Measurements from ENCODE around the gene TIMM50.
A peak's percentile ranks its signal among the peaks of the same experiment; 100 is the strongest.
"Not testable (repeated sequence)": the region's sequence is repeated elsewhere in the genome, so short reads cannot be mapped to it uniquely, and the experiment has no call there.

TIMM50 gene

DNA sequence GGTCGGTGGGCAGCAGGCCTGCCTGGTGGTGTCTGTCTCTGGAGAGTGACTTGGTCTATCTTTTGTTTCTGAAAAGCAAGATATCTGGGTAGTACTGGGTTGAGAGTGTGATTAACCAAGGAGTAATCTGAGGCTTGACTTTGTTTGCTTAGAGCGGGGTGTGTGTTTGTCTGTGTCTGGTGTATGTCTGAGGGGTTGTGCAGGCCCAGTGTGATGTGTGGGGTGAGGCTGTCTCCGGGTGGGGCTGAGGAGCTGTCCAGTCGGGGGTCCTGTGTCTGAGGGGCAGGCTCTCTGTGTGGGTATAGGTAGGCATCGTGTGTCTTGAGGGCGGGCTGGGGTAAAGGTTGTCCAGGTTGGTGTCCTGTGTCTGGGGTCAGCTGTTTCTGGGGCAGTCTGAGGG, 11.1 kb upstream of the TIMM50 start:
- no peak for DNase-seq (ENCODE audit: low read depth in 2 of 2)

DNA sequence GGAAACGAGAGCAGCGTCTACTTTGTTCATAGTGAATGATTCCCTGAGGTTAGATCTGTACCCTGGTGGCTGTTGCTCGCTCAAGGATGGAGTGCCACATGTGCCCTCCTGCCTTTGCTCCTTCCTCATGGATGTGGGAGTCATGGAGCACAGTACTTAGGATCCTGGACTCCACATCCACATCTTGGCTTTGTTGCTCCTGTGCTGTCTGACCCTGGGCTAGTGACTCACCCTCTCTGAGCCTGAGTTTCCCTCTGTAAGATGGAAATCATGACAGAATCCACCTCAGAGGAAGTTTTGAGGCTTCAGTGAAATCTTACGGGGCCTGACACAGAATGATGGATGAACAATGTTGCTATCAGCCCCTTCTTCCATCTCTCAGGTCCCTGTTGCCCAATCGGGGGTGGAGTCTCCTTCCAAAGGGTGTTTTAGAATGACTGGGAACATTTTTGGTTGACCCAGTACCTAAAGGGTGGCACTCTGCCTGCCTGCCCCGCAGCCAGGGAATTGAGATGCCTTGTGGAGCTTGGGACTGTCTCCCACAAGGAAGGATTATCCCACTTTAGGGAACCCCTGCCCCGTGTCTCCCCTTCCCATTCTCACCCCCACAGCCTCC, 9.8 kb upstream of the TIMM50 start:
- DNase-seq (ENCODE audit: low read depth in 2 of 2): no peak

DNA sequence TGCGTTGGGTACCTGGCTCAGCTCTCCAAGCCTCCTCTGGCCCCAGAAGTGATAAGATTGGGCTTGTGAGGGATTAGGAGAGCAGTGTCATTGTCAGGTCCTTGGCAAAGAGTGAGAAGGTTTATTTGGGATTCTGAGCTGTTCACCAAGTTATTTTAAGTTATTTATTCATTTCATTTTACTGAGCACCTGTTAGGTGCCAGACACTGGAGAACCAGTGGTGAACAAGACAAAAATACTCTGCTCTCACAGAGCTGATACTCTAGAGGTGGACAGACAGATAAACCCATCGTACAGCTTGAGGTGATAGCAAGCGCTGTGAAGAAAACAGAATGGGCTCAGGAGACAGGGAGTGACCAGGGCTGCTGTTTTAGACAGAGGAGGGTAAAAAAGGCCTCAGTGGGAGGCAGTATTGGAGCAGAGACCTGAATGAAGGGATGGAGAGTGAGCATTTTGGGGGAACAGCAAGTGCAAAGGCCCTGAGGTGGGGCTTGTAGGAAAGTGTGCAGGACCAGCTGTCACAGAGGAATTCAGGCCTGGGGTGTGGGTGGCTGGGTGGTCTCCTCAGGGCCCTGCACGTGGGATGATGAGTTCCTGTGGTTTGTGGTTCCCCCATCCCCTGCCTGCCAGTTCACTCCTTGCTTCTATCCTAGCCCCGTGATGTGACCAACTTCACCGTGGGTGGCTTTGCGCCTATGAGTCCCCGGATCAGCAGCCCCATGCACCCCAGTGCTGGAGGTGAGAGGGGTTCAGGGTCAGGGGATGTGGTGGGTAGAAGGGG, 8.7 kb upstream of the TIMM50 start:
- no peak for DNase-seq (ENCODE audit: low read depth in 2 of 2)

DNA sequence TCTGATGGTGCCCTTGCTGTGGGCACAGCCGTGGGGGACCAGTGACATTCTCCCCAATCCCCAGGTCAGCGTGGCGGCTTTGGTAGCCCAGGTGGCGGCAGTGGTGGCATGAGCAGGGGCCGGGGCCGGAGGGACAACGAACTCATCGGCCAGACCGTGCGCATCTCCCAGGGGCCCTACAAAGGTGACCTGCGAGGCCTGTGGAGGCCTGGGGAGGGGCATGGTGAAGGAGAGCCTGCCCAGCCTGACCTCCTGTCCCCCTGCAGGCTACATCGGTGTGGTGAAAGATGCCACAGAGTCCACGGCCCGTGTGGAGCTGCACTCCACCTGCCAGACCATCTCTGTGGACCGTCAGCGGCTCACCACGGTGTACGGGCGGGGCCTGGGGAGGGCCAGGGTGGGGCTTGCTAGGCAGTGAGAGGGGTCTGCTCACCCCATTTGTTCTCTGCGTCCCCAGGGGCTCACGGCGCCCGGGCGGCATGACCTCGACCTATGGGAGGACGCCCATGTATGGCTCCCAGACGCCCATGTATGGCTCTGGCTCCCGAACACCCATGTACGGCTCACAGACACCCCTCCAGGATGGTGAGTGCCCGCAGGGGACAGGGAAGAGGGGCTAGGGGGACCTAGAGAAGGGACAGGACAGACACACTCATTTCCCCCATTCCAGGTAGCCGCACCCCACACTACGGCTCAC, 7.7 kb upstream of the TIMM50 start:
- no peak for DNase-seq (ENCODE audit: low read depth in 2 of 2)

DNA sequence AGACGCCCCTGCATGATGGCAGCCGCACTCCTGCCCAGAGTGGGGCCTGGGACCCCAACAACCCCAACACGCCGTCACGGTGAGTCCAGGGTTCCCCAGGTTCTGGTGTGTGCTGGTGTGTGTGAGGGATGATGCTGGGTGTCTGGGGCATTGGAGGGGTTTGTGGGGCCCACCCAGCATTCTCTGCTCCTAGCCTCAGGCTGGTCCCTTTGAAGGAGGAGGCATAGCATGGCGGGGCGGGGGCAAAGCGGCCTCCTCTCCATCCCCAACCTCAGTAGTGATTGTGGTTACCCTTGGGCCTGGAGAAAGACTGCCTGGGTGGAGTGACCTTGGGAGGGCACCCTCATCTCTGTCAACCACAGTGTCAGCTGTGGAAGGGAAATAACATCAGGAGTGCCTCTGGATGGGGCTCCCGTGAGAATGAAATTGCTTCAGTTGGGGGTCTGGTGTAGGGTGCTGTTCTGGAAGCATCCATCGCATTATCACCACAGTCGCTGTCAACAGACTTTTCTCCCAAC, 7.1 kb upstream of the TIMM50 start:
- DNase-seq (ENCODE audit: low read depth in 2 of 2): no peak

DNA sequence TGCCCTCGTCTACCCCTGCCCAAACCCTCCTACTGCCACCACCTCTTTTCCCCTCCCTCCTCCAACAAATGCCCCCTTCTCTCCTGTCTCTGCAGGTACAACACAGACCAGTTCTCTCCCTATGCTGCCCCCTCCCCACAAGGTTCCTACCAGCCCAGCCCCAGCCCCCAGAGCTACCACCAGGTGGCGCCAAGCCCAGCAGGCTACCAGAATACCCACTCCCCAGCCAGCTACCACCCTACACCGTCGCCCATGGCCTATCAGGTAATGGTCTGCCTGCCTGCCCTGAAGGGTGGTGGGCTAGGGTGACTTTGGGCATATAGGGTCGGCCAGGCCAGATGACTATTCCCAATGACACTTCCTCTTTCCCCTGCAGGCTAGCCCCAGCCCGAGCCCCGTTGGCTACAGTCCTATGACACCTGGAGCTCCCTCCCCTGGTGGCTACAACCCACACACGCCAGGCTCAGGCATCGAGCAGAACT, 6.5 kb upstream of the TIMM50 start:
- DNase-seq (ENCODE audit: low read depth in 2 of 2): peak; percentile 49 to 58

DNA sequence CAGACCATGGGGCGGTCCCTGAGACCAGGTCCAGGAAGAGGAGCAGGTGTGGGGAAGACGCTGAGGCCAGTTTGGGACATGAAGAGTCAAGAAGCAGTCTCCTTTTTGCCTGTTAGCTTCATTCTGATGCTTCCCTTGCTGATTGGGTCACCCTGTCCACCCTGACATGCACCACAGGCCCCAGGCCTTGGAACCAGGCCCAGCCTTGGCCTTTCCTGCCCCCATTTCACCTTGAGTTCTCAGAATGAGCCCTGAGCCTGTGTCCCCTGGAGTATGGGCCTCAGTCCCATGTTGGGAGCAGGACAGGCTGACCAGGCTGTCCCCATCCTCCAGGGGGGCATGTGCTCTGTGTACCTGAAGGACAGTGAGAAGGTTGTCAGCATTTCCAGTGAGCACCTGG, 4.9 kb upstream of the TIMM50 start:
- DNase-seq (ENCODE audit: low read depth in 2 of 2): no peak

DNA sequence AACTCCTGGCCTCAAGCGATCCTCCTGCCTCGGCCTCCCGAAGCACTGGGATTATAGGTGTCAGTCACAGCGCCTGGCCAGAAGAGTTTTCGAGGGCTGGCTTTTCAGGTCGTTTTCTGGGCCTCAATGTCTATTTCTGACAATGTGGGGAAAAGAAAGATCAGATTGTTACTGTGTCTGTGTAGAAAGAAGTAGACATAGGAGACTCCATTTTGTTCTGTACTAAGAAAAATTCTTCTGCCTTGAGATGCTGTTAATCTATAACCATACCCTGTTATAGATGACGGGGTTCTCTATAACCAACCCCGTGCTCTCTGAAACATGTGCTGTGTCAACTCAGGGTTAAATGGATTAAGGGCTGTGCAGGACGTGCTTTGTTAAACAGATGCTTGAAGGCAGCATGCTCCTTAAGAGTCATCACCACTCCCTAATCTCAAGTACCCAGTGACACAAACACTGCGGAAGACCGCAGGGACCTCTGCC, 1.3 kb upstream of the TIMM50 start:
- DNase-seq (ENCODE audit: low read depth in 2 of 2): not testable (repeated sequence)

DNA sequence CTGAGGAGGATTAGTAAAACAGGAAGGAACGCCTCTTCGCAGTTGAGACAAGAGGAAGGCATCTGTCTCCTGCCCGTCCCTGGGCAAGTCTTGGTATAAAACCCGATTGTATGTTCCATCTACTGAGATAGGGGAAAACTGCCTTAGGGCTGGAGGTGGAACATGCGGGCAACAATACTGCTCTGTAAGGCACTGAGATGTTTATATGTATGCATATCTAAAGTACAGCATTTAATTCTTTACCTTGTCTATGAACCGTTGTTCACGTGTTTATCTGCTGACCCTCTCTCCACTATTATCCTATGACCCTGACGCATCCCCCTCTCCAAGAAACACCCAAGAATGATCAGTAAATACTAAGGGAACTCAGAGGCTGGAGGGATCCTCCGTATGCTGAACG, 722 bp upstream of the TIMM50 start:
- no peak for DNase-seq (ENCODE audit: low read depth in 2 of 2)

DNA sequence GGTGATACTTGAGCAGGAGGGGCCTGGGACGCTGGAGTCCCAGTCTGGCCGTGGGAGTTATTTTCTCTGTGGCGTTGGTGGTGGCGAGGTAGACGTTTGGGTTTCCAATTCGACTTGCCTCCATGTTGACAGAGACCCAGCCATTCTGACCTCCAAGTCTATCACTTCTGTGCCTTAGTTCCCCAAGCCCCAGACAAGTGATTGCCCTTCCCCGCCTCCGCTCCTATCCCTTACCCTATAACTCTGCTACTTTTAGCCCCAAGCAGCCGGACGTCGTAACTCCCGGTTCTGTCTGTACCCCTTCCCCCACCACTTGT, 549 bp downstream of the TIMM50 start:
- no peak for DNase-seq (ENCODE audit: low read depth in 2 of 2)

DNA sequence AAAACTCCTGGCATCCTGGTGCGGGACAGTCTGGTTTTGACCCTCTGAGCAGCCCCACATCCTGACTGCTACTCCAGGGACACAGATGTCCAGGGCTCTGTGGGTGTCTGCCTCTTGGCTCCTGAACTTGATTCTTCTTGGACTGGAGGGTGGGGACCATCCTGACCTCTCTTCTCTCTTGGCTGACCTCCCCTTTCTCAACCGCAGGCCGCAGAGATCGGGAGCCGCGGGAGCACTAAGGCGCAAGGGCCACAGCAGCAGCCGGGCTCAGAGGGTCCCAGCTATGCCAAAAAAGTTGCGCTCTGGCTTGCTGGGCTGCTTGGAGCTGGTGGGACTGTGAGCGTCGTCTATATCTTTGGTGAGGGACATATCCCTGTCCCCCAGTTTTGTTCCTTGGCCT, 1.0 kb downstream of the TIMM50 start:
- DNase-seq (ENCODE audit: low read depth in 2 of 2): no peak

DNA sequence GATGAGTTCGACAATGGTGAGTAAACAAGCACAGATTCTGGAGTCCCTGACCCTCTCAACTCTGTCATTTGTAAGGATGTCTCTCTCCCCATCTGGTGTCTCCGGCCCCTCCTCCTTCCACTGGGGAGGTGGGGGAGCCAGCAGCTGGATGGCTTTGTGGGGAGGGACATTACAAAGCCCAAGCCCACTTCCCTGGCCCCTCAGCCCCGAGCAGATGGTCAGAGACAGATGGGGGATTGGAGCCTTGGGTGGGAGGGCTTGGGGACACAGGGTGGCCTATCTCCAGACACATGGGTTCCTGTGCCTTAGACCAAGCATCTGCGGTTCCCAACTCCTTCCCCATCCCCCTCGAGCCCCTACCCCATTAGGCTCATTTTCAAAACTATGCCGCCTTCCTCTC, 2.5 kb downstream of the TIMM50 start:
- no peak for DNase-seq (ENCODE audit: low read depth in 2 of 2)

DNA sequence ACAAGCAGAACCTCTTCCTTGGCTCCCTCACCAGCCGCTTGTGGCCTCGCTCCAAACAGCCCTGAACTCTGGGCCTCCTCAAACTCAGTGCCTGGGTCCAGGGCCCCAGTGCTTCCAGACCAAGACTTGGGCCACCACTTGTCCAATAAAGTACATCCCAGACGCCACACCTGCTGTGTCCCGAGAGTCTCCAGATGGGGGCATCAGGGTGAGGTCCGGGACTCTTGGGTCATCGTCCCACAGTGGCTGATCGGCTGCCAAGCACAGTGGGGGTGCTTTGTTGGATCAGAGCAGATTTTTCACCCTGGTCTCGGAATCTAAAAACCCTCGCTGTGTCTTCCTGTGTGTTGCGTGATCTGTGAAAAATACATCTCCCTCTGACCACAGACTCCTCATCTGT, 9.1 kb downstream of the TIMM50 start:
- DNase-seq (ENCODE audit: low read depth in 2 of 2): no peak

DNA sequence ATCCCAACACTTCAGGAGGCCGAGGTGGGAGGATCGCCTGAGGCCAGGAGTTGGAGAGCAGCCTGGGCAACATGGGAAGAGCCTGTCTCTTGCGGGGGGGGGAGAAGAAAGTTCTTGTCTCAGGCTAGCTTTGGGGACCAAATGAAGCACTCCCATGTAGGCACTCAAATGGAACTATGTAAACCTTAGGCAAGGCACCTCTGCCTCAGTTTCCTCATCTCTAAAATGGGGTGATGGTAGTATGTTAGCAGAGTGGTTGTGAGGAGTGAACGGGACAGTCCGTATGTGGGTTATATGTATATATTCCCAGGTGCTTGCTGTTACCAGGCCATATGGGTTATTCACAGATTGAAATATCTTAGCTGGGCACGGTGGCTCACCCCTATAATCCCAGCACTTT, 11.6 kb downstream of the TIMM50 start:
- DNase-seq (ENCODE audit: low read depth in 2 of 2): no peak

DNA sequence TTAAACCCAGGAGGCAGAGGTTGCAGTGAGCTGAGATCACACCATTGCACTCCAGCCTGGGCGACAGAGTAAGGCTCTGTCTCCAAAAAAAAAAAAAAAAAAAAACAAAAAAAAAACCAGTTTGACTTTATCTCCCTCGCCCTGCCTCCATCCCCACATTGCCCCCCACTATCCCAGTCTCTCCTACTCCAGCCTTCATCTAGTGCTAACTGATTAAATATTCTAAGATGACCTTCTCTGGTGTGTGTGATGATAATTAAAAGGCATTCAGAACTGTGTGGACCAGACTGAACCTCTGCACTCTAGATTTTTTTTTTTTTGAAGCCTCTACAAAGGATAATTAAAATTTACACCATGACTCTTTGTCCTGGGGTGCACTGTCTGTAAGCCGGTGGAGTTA, 12.2 kb downstream of the TIMM50 start:
- no peak for DNase-seq (ENCODE audit: low read depth in 2 of 2)

DNA sequence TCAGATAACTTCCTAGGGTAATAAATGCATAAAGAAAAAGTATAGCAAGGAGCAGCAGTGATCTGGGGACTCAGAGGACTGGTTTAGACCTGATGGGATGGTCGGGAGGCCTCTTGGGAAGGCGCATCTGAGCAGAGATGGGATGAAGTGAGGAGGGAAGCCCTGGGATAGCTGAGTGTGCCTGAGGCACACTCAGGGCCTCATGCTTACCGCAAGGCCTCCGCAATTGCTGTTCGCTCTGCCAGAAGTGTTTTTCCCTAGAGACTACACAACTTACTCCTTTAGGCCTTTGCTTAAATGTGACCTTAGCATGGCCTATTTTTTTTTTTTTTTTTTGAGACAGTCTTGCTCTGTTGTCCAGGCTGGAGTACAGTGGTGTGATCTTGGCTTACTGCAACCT, 14.0 kb downstream of the TIMM50 start:
- no peak for DNase-seq (ENCODE audit: low read depth in 2 of 2)

DNA sequence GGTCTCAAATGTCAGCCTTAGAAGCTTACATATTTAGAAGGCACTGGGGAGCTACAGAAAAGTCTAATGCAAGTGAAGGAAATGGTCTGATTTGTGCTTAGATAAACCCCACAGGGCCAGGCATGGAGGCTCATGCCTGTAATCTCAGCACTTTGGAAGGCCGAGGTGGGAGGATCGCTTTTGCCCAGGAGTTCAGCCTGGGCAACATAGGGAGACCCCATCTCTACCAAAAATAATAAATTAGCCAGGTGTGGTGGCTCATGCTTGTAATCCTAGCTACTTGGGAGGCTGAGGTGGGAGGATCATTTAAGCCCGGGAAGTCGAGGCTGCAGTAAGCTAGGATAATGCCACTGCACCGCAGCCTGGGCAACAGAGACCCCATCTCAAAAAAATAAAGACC, 15.4 kb downstream of the TIMM50 start:
- DNase-seq (ENCODE audit: low read depth in 2 of 2): no peak

DNA sequence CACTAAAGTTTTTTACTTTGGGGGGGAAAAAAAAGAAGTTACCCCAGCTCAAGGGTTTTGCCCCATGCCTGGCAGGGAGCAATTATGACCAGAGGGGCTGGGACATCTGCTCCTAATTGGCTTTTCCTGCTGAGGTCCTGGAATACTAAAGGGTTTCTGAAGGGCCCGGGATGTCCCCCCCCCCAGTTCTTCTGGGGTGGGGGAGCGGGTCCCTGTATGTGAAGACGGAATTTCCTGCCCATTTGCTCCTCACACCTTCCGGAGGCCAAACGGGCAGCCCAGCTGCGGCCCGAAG, 17.0 kb downstream of the TIMM50 start:
- DNase-seq (ENCODE audit: low read depth in 2 of 2): no peak

DNA sequence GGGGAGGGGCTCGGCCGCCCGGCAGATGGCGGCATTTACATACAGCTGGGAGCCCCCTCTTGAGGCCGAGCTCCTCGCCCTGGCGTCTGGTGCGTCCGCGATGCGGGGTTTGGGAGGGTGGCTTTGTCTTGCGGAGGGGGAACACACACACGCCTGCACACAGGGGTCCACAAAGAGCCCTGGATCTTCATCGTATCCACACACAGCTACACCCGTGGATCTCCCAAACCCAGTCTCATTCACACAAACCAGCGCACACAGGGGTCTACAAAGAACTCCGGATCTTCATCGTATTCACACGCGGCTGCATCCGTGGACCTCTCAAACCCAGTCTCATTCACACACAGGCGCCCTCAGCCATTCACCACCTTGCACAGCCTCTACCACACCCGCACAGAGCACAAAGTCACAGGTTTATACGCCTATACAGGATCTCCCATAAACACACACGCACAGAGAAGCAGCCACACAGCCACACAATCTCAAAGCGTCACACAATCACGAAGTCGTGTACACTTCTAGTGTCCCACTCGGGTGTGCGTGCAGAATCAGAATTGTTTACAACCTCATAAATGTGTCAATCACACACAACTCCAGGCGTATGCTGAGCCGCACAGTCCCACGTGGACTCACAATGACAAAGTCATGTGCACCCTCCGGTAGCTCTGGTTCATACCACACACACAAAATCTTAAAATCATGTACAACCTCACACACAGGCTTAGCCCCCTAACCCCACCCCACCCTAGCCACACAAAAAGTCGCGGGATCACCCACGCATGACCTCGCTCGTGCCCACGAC, 17.6 kb downstream of the TIMM50 start:
- no peak for DNase-seq (ENCODE audit: low read depth in 2 of 2)

DNA sequence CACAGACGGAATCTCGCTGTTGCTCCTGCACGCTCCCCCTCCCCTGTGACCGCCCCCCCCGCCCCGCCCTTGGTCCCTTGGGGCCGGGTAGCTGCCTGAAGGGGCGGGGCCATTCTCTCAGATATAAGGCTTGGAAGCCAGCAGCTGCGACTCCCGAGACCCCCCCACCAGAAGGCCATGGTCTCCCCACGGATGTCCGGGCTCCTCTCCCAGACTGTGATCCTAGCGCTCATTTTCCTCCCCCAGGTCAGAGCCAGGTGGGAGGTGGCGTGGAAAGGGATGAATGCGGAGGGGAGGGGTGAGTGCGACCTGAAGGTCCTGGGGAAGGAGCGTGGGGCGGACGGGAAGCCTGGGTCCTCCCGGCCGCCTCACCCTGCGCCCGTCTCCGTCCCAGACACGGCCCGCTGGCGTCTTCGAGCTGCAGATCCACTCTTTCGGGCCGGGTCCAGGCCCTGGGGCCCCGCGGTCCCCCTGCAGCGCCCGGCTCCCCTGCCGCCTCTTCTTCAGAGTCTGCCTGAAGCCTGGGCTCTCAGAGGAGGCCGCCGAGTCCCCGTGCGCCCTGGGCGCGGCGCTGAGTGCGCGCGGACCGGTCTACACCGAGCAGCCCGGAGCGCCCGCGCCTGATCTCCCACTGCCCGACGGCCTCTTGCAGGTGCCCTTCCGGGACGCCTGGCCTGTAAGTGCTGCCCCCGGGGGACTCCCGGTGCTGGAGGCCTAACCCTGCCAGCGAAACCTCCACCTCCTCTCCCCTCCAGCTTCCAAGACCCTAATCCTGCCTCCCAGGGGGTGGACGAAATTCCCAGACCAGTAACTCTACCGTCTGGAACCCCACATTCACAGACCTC, 18.4 kb downstream of the TIMM50 start, which contains the start of gene DLL3:
Gene DLL3, plus strand, starts transcription at position 150 of the 845 bp plus-strand sequence. Its CDS starts 28 bp downstream, at position 178.
- no peak for DNase-seq (ENCODE audit: low read depth in 2 of 2)

DNA sequence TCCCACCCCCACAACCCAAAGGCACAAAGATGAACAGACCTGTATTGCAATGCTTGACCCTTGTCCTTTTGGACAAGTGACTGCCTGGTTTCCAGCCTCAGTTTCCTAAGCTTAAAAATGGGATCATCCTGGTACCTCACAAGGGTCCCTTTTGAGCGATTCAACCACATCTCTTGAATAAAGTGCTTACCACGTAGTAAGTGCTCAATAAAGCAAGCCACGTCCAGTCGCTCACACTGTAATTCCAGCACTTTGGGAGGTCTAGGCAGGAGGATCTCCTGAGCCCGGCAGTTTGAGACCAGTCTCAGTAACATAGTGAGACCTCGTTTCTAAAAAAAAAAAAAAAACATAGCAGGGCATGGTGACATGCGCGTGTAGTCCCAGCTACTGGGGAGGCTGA, 19.3 kb downstream of the TIMM50 start:
- no peak for DNase-seq (ENCODE audit: low read depth in 2 of 2)

Measured in stimulated activated CD8-positive, alpha-beta memory T cell treated with anti-CD3 and anti-CD28 coated beads, Interleukin-2, amount 100 ng/mL, for 1 hour (primary cell).